AG08395 (cell line): ENCODE measurements around the gene MALT1.
"Not testable (repeated sequence)": the region's sequence is repeated elsewhere in the genome, so short reads cannot be mapped to it uniquely, and the experiment has no call there.

Source experiments
- DNase-seq: peaks from one replicate; pipeline ENCODE4 v3.0.0; 2012; ENCODE audit warnings: mixed read lengths, low spot score

The MALT1 gene, protein sequence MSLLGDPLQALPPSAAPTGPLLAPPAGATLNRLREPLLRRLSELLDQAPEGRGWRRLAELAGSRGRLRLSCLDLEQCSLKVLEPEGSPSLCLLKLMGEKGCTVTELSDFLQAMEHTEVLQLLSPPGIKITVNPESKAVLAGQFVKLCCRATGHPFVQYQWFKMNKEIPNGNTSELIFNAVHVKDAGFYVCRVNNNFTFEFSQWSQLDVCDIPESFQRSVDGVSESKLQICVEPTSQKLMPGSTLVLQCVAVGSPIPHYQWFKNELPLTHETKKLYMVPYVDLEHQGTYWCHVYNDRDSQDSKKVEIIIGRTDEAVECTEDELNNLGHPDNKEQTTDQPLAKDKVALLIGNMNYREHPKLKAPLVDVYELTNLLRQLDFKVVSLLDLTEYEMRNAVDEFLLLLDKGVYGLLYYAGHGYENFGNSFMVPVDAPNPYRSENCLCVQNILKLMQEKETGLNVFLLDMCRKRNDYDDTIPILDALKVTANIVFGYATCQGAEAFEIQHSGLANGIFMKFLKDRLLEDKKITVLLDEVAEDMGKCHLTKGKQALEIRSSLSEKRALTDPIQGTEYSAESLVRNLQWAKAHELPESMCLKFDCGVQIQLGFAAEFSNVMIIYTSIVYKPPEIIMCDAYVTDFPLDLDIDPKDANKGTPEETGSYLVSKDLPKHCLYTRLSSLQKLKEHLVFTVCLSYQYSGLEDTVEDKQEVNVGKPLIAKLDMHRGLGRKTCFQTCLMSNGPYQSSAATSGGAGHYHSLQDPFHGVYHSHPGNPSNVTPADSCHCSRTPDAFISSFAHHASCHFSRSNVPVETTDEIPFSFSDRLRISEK

DNA sequence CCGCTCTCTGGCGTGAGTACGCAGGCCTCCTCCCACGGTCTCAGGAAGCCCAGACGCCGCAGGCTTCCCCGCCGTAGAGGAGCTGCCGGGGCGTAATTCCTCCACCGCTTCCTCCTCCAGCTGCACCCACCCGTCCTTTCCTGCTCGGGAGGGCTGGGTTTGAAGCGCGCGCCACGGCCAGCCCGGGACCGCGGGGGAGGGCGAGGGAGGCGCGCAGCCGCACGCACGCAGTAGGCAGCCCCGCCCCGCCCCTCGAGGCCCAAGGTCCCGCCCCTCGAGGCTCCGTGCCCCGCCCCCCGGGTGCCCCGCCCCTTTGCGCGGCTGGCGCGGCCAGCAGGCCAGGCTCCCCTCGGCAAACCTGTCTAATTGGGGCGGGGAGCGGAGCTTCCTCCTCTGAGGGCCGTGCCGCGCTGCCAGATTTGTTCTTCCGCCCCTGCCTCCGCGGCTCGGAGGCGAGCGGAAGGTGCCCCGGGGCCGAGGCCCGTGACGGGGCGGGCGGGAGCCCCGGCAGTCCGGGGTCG lies at the start of gene MALT1:
Gene MALT1 (plus strand): TSS at position 355 of the 521 bp plus-strand sequence. CDS start 179 bp downstream, outside the sequence.
- peak; percentile 97 for DNase-seq

GRCh38 chr18:58624011-58624410 lies 47.3 kb upstream of the MALT1 start:
- no peak for DNase-seq

- DNase-seq = no peak
These were observed 45.4 kb upstream of the MALT1 start for GRCh38 chr18:58625839-58626238.

- DNase-seq = no peak
These were observed 41.2 kb upstream of the MALT1 start for GRCh38 chr18:58630071-58630470.

DNA sequence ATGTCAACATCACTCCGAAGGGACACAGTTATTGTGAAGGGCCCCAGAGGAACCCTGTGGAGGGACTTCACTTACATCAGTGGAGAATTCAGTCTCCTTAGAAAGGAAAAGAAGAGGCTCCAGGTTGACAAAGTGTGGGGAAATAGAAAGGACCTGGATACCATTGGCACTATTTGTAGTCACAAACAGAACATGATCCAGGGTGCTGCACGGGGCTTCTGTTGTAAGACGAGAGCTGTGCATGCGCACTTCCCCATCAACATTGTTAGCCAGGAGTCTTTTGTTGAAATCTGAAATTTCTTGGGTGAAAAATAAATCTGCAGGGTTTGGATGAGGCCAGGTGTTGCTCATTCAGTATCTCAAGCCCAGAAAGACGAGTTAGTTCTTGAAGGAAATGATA lies 40.0 kb upstream of the MALT1 start:
- no peak for DNase-seq

DNA sequence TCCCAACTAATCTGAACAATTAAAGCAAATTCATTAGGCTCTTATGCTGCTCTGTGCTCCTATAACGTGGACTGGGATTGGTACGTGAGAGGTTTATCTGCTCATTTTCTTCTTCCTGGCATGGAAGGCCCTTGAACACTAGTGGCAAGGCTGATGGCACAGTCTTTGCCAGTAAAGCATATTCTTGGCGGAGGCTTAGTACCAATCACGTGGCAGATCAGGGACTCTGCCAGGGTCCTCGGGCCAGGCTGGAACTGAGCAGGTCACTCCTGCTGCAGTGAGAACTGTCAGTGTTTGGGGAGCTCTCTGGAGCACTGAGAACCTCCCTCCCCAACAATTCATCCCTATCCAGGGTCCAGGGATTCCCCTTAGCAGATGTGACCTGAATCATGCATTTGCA lies 38.7 kb upstream of the MALT1 start:
- no peak for DNase-seq

- DNase-seq = no peak
These were observed 37.4 kb upstream of the MALT1 start for GRCh38 chr18:58633874-58634273.

- DNase-seq = peak; percentile 43
These were observed 35.4 kb upstream of the MALT1 start for GRCh38 chr18:58635891-58636290.

GRCh38 chr18:58637197-58637596 lies 34.1 kb upstream of the MALT1 start:
- DNase-seq = no peak

DNA sequence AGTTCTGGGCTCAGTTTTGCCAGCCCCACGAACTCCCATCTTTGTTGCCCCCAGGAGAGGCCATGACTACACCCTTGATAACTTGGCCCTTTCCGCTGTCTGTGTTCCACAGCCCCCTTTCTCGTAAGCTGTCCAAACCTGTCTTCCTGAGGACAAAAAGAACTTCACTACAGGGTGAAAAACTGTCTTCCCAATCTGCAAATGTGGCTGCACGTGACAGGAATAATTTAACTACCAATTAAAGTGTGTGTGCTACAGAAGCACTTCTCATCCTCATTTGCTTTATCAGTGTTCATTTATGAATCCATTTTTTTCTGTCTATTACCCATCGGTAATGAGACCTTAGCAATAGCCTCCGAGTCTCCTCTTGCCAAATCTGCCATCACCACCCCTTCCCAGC lies 33.3 kb upstream of the MALT1 start:
- DNase-seq = no peak

DNA sequence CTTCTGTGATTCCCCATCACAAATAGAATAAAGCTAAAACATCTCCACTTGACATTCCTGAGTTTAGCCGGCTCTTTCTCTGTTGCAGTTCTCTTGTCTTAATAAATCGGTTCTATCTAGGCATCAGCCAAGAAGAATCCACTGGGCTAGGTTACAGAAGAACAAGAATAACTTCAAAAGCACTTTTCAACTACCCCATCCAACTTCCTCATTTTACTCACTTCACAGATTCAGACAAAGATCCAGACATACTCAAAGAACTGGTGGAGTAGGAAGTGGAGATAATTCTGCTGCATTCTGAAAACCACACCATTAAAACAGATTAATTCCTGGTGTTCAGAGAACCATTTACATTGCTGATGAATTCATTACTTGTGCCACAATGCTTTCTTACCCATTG lies 32.8 kb upstream of the MALT1 start:
- DNase-seq = no peak

DNA sequence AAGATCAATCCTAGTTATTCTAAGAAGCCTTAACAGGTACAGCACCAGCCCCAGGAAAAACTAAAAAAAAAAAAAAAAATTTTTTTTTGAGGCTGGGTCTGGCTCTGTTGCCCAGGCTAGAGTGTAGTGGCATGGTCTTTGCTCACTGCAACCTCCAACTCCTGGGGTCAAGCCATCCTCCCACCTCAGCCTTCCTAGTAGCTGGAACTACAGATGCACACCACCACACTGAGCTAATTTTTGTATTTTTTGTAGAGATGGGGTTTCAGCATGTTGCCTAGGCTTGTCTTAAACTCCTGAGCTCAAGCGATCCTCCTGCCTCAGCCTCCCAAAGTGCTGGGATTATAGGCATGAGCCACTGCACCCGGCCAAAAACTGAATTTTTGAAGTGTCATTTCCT lies 32.0 kb upstream of the MALT1 start:
- no peak for DNase-seq

GRCh38 chr18:58639751-58640427 lies 31.4 kb upstream of the MALT1 start:
- DNase-seq = peak; percentile 36

DNA sequence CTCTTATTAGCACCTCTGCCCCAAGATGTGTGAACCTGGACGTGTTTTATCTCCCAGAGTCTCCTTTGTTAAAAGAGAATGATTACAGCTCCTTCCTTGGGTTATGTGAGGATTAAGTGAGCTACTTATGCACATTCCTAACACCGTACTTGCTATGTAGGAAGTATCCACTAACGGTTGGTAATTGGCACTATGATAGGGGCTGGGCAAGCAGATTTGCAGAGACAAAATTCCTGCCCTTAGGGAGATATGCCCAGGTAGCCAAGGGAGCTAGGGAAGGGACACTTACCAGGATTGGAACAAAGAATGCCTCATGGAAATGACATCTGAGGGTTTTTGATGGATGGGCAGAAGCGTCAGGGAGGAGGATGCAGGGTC lies 30.8 kb upstream of the MALT1 start:
- no peak for DNase-seq

GRCh38 chr18:58640891-58641610 lies 30.2 kb upstream of the MALT1 start:
- DNase-seq = no peak

DNA sequence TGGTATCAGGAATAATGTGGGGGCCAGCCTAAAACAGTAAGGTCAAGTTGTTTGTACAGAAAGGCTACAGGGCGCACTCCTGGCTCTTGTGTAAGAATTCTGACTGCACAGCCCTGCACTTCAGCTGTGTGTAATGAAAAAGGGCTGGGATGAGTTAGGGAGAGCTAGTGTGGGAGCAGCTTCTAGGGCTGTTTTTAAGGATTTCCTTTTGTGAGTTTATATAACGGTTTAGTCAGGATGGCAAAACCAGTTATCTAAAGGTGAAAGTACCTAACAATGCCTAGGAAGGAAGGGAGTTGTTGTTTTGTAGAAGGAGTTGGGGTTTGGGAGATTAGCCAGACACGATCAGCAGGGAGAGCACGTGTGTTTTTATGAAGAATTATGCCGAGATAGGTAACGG lies 27.7 kb upstream of the MALT1 start:
- not testable (repeated sequence) for DNase-seq

DNA sequence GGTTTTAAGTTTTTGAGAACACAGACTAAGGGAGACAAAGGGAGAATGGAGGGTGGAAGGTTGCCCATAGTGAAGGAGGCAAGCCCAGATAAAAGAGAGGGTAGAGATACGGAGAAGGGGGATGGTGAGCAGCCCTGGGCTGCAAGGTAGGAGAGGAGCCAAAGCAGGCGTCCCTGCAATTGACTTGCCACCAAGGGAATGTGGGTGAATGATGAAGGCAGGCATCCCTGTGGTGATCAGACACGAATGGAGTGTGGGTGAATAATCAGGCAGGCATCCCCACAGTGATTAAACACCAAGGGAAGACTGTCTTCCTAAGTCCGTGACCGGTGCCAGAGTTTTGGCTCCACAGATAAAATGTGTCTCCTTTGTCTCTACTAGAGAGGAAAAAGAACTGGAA lies 25.9 kb upstream of the MALT1 start:
- no peak for DNase-seq

DNA sequence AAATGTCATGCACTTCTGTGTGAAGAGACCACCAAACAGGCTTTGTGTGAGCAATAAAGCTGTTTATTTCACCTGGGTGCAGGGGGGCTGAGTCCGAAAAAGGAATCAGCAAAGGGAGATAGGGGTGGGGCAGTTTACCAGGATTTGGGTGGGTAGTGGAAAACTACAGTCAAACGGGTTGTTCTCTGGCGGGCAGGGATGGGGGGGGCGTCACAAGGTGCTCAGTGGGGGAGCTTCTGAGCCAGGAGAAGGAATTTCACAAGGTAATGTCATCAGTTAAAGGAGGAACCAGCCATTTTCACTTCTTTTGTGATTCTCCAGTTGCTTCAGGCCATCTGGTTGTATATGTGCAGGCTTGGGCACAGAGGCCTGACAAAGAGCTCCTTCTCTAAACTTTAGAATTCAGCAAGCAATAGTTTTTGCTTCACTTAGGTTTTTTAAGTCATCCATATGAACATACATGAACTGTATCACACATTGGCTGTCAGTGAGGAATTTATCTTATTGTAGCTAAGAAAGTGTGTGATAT lies 24.9 kb upstream of the MALT1 start:
- DNase-seq = no peak

DNA sequence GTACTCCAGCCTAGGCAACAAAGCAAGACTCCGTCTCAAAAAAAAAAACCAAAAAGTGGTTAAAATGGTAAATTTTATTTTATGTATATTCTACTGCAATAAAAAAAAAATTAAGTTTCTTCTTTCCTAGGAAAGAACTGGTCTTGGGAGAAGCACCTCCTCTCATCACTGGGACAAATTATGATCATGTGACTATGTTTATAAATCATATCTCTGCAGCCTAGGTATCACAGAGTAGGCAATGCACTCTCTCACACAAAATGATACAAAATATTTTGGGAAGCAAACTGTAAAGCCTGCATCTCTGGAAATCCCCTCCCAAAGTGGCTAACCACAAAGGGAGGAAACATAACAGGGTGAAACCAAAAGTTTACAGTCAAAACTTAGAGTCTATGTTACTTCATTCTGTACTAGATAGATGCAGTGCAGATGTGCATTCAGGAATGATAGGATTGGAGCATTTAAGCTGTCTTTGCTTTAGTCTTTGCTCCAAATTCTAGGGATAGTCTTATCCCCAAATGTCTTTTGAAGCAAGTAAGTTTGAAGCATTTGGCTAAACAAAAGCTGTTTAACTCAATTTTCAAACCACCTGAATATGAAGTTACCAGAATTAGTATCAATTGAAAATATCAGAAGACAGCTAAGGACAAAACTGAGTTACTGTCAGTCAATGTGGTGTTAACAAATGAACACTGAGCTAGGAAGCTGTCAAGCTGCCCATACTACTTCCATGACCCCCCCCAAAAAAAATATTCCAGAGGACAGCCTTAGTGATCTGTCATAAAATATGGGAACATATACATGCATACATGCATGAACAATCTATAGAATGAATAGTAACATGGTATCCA lies 21.1 kb upstream of the MALT1 start:
- no peak for DNase-seq

GRCh38 chr18:58650830-58651229 lies 20.4 kb upstream of the MALT1 start:
- not testable (repeated sequence) for DNase-seq
